ENCODE measurements around the gene KIAA0930.

Gene KIAA0930

GRCh38 chr22:45169591-45170466 lies 70.9 kb downstream of the KIAA0930 start:
- DNase-seq = peak; percentile 72

GRCh38 chr22:45166932-45167331 lies 73.8 kb downstream of the KIAA0930 start:
- DNase-seq = no peak

- DNase-seq = peak; percentile 79
Observed at GRCh38 chr22:45164270-45165088, 76.2 kb downstream of the KIAA0930 start.

- DNase-seq = peak; percentile 99
Observed at GRCh38 chr22:45163451-45164269, 77.0 kb downstream of the KIAA0930 start, which contains the start of gene NUP50. Gene NUP50, plus strand, starts transcription at chr22:45163925. Its CDS starts 4,253 bp downstream, at chr22:45168178.

- no peak for DNase-seq
Observed at GRCh38 chr22:45163099-45163450, 77.6 kb downstream of the KIAA0930 start.

- no peak for DNase-seq
Observed at GRCh38 chr22:45162531-45162930, 78.2 kb downstream of the KIAA0930 start.

- no peak for DNase-seq
Observed at GRCh38 chr22:45159652-45160462, 80.8 kb downstream of the KIAA0930 start.

- no peak for DNase-seq
Observed at GRCh38 chr22:45157907-45158306, 82.8 kb downstream of the KIAA0930 start.

GRCh38 chr22:45155050-45155840 lies 85.4 kb downstream of the KIAA0930 start:
- DNase-seq = no peak

GRCh38 chr22:45154383-45154782 lies 86.3 kb downstream of the KIAA0930 start:
- no peak for DNase-seq

- no peak for DNase-seq
Observed at GRCh38 chr22:45151503-45151902, 89.2 kb downstream of the KIAA0930 start.

GRCh38 chr22:45150139-45150538 lies 90.6 kb downstream of the KIAA0930 start:
- no peak for DNase-seq

GRCh38 chr22:45149671-45150070 lies 91.0 kb downstream of the KIAA0930 start:
- DNase-seq = no peak

GRCh38 chr22:45144916-45145315 lies 95.8 kb downstream of the KIAA0930 start:
- no peak for DNase-seq

- no peak for DNase-seq
Observed at GRCh38 chr22:45142376-45142775, 98.3 kb downstream of the KIAA0930 start.
